ENCODE measurements around the gene PIAS4. TPM values are rescaled to one million over a fixed set of nuclear protein-coding genes. Genes with fewer than 3 reads are reported as not detected.
"Not testable (repeated sequence)": the region's sequence is repeated elsewhere in the genome, so short reads cannot be mapped to it uniquely, and the experiment has no call there.

The PIAS4 gene
- polyA plus RNA-seq, 3 donors from 2014 or later: 6.1 to 8.5 (median 7.3) TPM

- Mint-ChIP-seq H3K4me1 (peaks cover 44 to 53% of the 10 kb centered on the region in 2 donors), H3K27ac (peak overlapping the region in 5 of 6 donors; percentile 55 to 78 (median 70)), H3K36me3 (peaks cover 0 to 20% (median 9%) of the 10 kb centered on the region in 3 donors), H3K9me3 (no peaks in the 10 kb centered on the region), H3K27me3 (ENCODE audit: low read depth in 3 of 3) (peaks cover 20 to 41% (median 33%) of the 10 kb centered on the region in 3 donors), H3K4me3 (peak overlapping the region; percentile 63 to 73 (median 71))
- DNase-seq: peak; percentile 84 to 90 (median 90)
These were observed 19.7 kb upstream of the PIAS4 start for GRCh38 chr19:3987619-3988371.

GRCh38 chr19:3990815-3991117, 16.8 kb upstream of the PIAS4 start:
- Mint-ChIP-seq H3K4me1 (peaks cover 20 to 26% of the 10 kb centered on the region in 2 donors), H3K36me3 (no peaks in the 10 kb centered on the region), H3K4me3 (peak overlapping the region in 3 of 5 donors; percentile 28 to 60 (median 51)), H3K9me3 (no peaks in the 10 kb centered on the region), H3K27ac (peak overlapping the region in 1 of 6 donors; percentile 20), H3K27me3 (ENCODE audit: low read depth in 3 of 3) (peaks cover 11 to 23% (median 13%) of the 10 kb centered on the region in 3 donors)
- DNase-seq: no peak

- H3K4me3 Mint-ChIP-seq: no peak overlapping the region
- no peak overlapping the region for H3K27ac Mint-ChIP-seq
- peaks cover 0 to 2% (median 0%) of the 10 kb centered on the region in 3 donors for H3K27me3 Mint-ChIP-seq (ENCODE audit: low read depth in 3 of 3)
- H3K9me3 Mint-ChIP-seq: no peaks in the 10 kb centered on the region
- H3K36me3 Mint-ChIP-seq: no peaks in the 10 kb centered on the region
- DNase-seq: no peak
- H3K4me1 Mint-ChIP-seq: peaks cover 0 to 2% of the 10 kb centered on the region in 2 donors
These were observed 11.9 kb upstream of the PIAS4 start for GRCh38 chr19:3995607-3996006.

GRCh38 chr19:3998667-3999412, 8.7 kb upstream of the PIAS4 start:
- H3K27ac Mint-ChIP-seq; H3K4me1 Mint-ChIP-seq; H3K27me3 Mint-ChIP-seq (ENCODE audit: low read depth in 3 of 3); DNase-seq; H3K9me3 Mint-ChIP-seq; H3K36me3 Mint-ChIP-seq; H3K4me3 Mint-ChIP-seq: not testable (repeated sequence)

GRCh38 chr19:4000798-4001197, 6.7 kb upstream of the PIAS4 start:
- not testable (repeated sequence) for H3K27me3 Mint-ChIP-seq (ENCODE audit: low read depth in 3 of 3); H3K9me3 Mint-ChIP-seq; H3K36me3 Mint-ChIP-seq; H3K27ac Mint-ChIP-seq; H3K4me1 Mint-ChIP-seq; DNase-seq; H3K4me3 Mint-ChIP-seq

- peak overlapping the region in 1 of 6 donors; percentile 36 for H3K27ac Mint-ChIP-seq
- DNase-seq, H3K36me3 Mint-ChIP-seq, H3K9me3 Mint-ChIP-seq: not testable (repeated sequence)
- H3K27me3 Mint-ChIP-seq (ENCODE audit: low read depth in 3 of 3): peaks cover 6 to 12% (median 8%) of the 10 kb centered on the region in 3 donors
- peak overlapping the region; percentile 39 to 82 (median 70) for H3K4me3 Mint-ChIP-seq
- peaks cover 16 to 18% of the 10 kb centered on the region in 2 donors for H3K4me1 Mint-ChIP-seq
These were observed 2.1 kb upstream of the PIAS4 start for GRCh38 chr19:4005436-4005835.

- Mint-ChIP-seq H3K36me3 (no peaks in the 10 kb centered on the region), H3K9me3 (no peaks in the 10 kb centered on the region), H3K27ac (peak overlapping the region; percentile 17 to 83 (median 79)), H3K4me3 (peak overlapping the region; percentile 82 to 91 (median 86)), H3K27me3 (ENCODE audit: low read depth in 3 of 3) (peaks cover 6 to 17% (median 8%) of the 10 kb centered on the region in 3 donors), H3K4me1 (peaks cover 16 to 27% of the 10 kb centered on the region in 2 donors)
- no peak for DNase-seq
These were observed 452 bp downstream of the PIAS4 start for GRCh38 chr19:4007836-4008539.

- H3K27ac Mint-ChIP-seq: no peak overlapping the region
- H3K27me3 Mint-ChIP-seq (ENCODE audit: low read depth in 3 of 3): peaks cover 8 to 17% (median 8%) of the 10 kb centered on the region in 3 donors
- no peaks in the 10 kb centered on the region for H3K9me3 Mint-ChIP-seq
- peaks cover 16 to 31% of the 10 kb centered on the region in 2 donors for H3K4me1 Mint-ChIP-seq
- DNase-seq: no peak
- no peaks in the 10 kb centered on the region for H3K36me3 Mint-ChIP-seq
- H3K4me3 Mint-ChIP-seq: peak overlapping the region in 3 of 5 donors; percentile 6 to 88 (median 33)
These were observed 2.7 kb downstream of the PIAS4 start for GRCh38 chr19:4009990-4010807.

GRCh38 chr19:4010808-4011110, 3.2 kb downstream of the PIAS4 start:
- Mint-ChIP-seq H3K9me3 (no peaks in the 10 kb centered on the region), H3K27me3 (ENCODE audit: low read depth in 3 of 3) (peaks cover 8 to 17% (median 8%) of the 10 kb centered on the region in 3 donors), H3K4me3 (no peak overlapping the region), H3K36me3 (no peaks in the 10 kb centered on the region), H3K4me1 (peaks cover 16 to 31% of the 10 kb centered on the region in 2 donors), H3K27ac (no peak overlapping the region)
- DNase-seq: no peak

- not testable (repeated sequence) for H3K9me3 Mint-ChIP-seq, H3K4me3 Mint-ChIP-seq, H3K36me3 Mint-ChIP-seq, DNase-seq
- Mint-ChIP-seq H3K4me1 (peaks cover 16 to 30% of the 10 kb centered on the region in 2 donors), H3K27me3 (ENCODE audit: low read depth in 3 of 3) (peaks cover 7 to 21% (median 8%) of the 10 kb centered on the region in 3 donors), H3K27ac (peak overlapping the region in 2 of 6 donors; percentile 42 to 45)
These were observed 3.9 kb downstream of the PIAS4 start for GRCh38 chr19:4011430-4011829.

- H3K4me3 Mint-ChIP-seq: no peak overlapping the region
These were observed 4.8 kb downstream of the PIAS4 start for GRCh38 chr19:4012092-4012974.

GRCh38 chr19:4012975-4013634, 5.6 kb downstream of the PIAS4 start:
- Mint-ChIP-seq H3K9me3 (no peaks in the 10 kb centered on the region), H3K27me3 (ENCODE audit: low read depth in 3 of 3) (peaks cover 7 to 21% (median 8%) of the 10 kb centered on the region in 3 donors), H3K4me1 (peaks cover 16 to 30% of the 10 kb centered on the region in 2 donors), H3K27ac (no peak overlapping the region), H3K36me3 (no peaks in the 10 kb centered on the region), H3K4me3 (no peak overlapping the region)
- DNase-seq: no peak

More at GRCh38 chr19:4012092-4012974, 4.8 kb downstream of the PIAS4 start:
- H3K9me3 Mint-ChIP-seq: no peaks in the 10 kb centered on the region
- no peaks in the 10 kb centered on the region for H3K36me3 Mint-ChIP-seq
- peaks cover 16 to 30% of the 10 kb centered on the region in 2 donors for H3K4me1 Mint-ChIP-seq
- H3K27ac Mint-ChIP-seq: no peak overlapping the region
- peaks cover 7 to 22% (median 8%) of the 10 kb centered on the region in 3 donors for H3K27me3 Mint-ChIP-seq (ENCODE audit: low read depth in 3 of 3)
- no peak for DNase-seq

Data from immature natural killer cell (primary cell).